ENCODE data around the gene SH3PXD2A. TPM values are rescaled to one million over a fixed set of nuclear protein-coding genes. Genes with fewer than 3 reads are reported as not detected.

Gene SH3PXD2A
- total RNA-seq, 2 experiments from 2014 or later = 12.4 to 14.5 TPM

- no peaks in the 10 kb centered on the region for H3K36me3 Mint-ChIP-seq
- ATAC-seq = peak; percentile 70
- no peak overlapping the region for H3K27ac Mint-ChIP-seq
- peak; percentile 65 for DNase-seq
- H3K27me3 Mint-ChIP-seq = peaks cover 19% of the 10 kb centered on the region
- no peaks in the 10 kb centered on the region for H3K9me3 Mint-ChIP-seq (ENCODE audit: low read depth)
- no peak overlapping the region for H3K4me3 Mint-ChIP-seq
- CTCF ChIA-PET = interaction anchor here (0.7 to 2.7 kb wide), 15 partner anchors 9 to 169 kb away, joined by 3 to 11 read pairs (median 4); partner anchors contain the start of gene ATP5MK
- no peaks in the 10 kb centered on the region for H3K4me1 Mint-ChIP-seq
These were observed 290.4 kb downstream of the SH3PXD2A start for GRCh38 chr10:103564776-103565520.

DNA sequence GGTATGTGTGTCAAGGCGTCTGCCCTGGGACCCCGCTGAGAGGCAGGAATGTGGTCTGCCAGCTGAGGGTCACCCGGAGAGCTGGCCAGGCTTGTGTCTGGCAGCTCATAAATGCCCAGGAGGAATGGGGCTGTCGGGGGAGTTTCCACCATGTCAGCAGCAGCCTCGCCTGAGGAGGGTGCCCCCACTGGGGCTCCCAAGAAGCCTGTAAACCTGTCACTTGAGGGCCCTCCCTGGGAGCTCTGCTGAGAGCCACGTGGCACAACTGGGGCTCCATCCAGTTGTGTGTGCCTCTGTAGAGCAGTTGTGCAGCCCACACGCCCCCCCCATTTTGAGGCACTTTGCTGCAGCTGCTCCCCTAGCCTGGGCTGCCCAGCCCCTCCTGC is 291.3 kb downstream of the SH3PXD2A start:
- DNase-seq (no peak), ATAC-seq (no peak)
- CTCF ChIA-PET = interaction anchor here (0.7 to 2.7 kb wide), 12 partner anchors 8 to 168 kb away, joined by 3 to 11 read pairs (median 5); partner anchors contain the start of gene ATP5MK
- Mint-ChIP-seq H3K27ac (no peak overlapping the region), H3K9me3 (ENCODE audit: low read depth) (no peaks in the 10 kb centered on the region), H3K4me3 (no peak overlapping the region), H3K27me3 (peaks cover 19% of the 10 kb centered on the region), H3K36me3 (no peaks in the 10 kb centered on the region), H3K4me1 (no peaks in the 10 kb centered on the region)

DNA sequence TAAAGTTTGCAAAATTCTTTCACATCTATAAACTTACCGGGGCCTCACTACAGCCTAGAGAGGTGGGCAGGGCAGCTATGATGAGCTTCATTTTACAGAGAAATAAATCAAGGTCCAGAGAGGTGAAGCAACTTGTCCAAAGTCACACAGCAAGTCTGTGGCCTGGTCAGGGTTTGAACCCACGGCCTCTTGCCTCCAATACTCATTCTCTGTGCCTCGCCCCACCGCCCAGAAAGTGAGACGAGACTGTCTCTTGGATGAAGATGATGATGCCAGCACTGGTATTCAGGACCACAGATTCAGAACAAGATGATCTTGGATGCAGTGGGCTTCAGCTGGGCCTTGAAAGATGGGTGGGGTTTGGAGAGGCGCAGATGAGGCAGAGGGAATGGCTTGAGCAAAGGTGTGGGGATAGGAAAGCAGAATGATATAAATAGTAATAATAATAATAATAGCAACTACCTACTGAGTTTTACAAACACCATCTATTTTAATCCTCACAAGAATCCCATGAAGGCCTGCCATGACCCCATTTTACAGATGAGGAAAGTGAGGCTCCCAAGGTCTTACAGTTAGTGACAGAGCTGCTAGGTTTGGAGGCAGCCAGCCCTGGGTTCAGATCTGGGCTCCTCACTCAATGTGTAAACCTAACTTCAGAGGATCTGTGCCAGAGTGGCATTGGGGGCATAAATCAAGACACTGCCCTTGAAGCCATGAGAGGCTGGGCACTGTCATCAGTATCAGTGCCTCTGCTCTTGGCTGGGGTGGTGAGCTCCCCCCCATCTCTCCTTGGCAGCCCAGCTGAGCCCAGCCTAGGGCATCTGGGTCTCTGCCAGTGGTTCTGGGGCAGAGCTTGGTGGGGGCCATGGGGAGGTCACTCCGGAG is 291.9 kb downstream of the SH3PXD2A start:
- DNase-seq (no peak), ATAC-seq (no peak)
- CTCF ChIA-PET = interaction anchor here (0.9 to 2.7 kb wide), 9 partner anchors 8 to 168 kb away, joined by 3 to 11 read pairs (median 5); partner anchors contain the start of gene ATP5MK
- no peaks in the 10 kb centered on the region for H3K9me3 Mint-ChIP-seq (ENCODE audit: low read depth)
- no peaks in the 10 kb centered on the region for H3K36me3 Mint-ChIP-seq
- H3K27me3 Mint-ChIP-seq = peaks cover 21% of the 10 kb centered on the region
- H3K4me1 Mint-ChIP-seq = peaks cover 3% of the 10 kb centered on the region
- H3K27ac Mint-ChIP-seq = no peak overlapping the region
- H3K4me3 Mint-ChIP-seq = no peak overlapping the region

DNA sequence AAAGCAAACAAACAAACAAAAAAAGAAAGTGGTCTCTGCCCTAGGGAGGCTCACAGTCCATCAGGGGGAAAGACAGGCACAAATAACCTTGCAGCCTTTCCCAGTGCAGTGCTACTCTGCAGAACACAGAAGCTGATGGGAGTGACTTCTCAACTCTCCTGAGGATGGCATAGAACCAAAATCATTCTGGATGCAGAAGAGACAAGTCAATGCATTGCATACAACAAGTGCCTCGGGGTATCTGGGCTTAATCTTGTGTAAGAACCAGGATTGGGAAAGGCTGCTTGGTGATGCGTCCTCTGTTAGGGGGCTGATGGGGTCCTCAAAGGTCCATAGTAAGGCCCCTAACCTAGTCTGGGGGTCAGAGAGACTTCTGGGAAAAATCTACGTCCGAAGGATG is 293.0 kb downstream of the SH3PXD2A start:
- CTCF ChIA-PET = no interaction called here
- Mint-ChIP-seq H3K9me3 (ENCODE audit: low read depth) (no peaks in the 10 kb centered on the region), H3K4me3 (no peak overlapping the region), H3K27ac (no peak overlapping the region), H3K27me3 (peaks cover 20% of the 10 kb centered on the region), H3K4me1 (peaks cover 7% of the 10 kb centered on the region), H3K36me3 (no peaks in the 10 kb centered on the region)
- ATAC-seq (no peak), DNase-seq (no peak)

GRCh38 chr10:103560886-103561285 is 294.5 kb downstream of the SH3PXD2A start:
- CTCF ChIA-PET = interaction anchor here (1.0 to 1.2 kb wide), 3 partner anchors 18 to 60 kb away, joined by 3 to 6 read pairs (median 3); no protein-coding TSS in a partner anchor
- peaks cover 7% of the 10 kb centered on the region for H3K4me1 Mint-ChIP-seq
- no peaks in the 10 kb centered on the region for H3K36me3 Mint-ChIP-seq
- ATAC-seq = no peak
- no peak overlapping the region for H3K27ac Mint-ChIP-seq
- DNase-seq = no peak
- H3K9me3 Mint-ChIP-seq (ENCODE audit: low read depth) = no peaks in the 10 kb centered on the region
- H3K4me3 Mint-ChIP-seq = no peak overlapping the region
- peaks cover 24% of the 10 kb centered on the region for H3K27me3 Mint-ChIP-seq

GRCh38 chr10:103559776-103560175 is 295.6 kb downstream of the SH3PXD2A start:
- CTCF ChIA-PET = no interaction called here

DNA sequence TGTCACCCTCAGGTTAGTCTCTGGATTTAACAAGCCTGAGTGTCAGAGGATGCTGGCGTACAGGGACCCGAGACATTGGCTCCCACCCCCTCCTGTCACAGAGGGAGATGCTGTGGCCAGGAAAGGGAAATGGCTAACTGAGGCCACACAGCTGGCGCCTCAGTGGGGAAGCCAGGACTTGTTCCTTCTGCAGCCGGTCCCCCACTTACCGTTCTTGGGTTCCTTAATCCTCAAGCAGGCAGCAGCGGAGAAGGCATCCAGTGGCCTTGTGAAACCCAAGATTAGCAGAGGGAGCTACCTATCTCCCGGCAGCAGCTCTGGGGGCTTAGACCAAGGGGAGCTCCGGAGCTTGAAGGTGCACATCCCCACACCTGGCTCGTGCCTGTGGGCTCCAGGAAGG is 296.5 kb downstream of the SH3PXD2A start:
- Mint-ChIP-seq H3K4me3 (no peak overlapping the region), H3K9me3 (ENCODE audit: low read depth) (no peaks in the 10 kb centered on the region), H3K27me3 (peaks cover 39% of the 10 kb centered on the region), H3K27ac (no peak overlapping the region), H3K4me1 (peaks cover 17% of the 10 kb centered on the region), H3K36me3 (no peaks in the 10 kb centered on the region)
- ATAC-seq (no peak), DNase-seq (no peak)
- CTCF ChIA-PET = no interaction called here

More at GRCh38 chr10:103559776-103560175, 295.6 kb downstream of the SH3PXD2A start:
- Mint-ChIP-seq H3K4me1 (peaks cover 9% of the 10 kb centered on the region), H3K27ac (no peak overlapping the region), H3K9me3 (ENCODE audit: low read depth) (no peaks in the 10 kb centered on the region), H3K36me3 (no peaks in the 10 kb centered on the region), H3K4me3 (no peak overlapping the region), H3K27me3 (peaks cover 30% of the 10 kb centered on the region)
- DNase-seq (no peak), ATAC-seq (no peak)

GRCh38 chr10:103557455-103557854 is 297.9 kb downstream of the SH3PXD2A start:
- H3K27me3 Mint-ChIP-seq = peaks cover 40% of the 10 kb centered on the region
- no peaks in the 10 kb centered on the region for H3K36me3 Mint-ChIP-seq
- DNase-seq = no peak
- H3K4me3 Mint-ChIP-seq = no peak overlapping the region
- H3K4me1 Mint-ChIP-seq = peaks cover 21% of the 10 kb centered on the region
- H3K9me3 Mint-ChIP-seq (ENCODE audit: low read depth) = no peaks in the 10 kb centered on the region
- ATAC-seq = no peak
- CTCF ChIA-PET = no interaction called here
- H3K27ac Mint-ChIP-seq = no peak overlapping the region

DNA sequence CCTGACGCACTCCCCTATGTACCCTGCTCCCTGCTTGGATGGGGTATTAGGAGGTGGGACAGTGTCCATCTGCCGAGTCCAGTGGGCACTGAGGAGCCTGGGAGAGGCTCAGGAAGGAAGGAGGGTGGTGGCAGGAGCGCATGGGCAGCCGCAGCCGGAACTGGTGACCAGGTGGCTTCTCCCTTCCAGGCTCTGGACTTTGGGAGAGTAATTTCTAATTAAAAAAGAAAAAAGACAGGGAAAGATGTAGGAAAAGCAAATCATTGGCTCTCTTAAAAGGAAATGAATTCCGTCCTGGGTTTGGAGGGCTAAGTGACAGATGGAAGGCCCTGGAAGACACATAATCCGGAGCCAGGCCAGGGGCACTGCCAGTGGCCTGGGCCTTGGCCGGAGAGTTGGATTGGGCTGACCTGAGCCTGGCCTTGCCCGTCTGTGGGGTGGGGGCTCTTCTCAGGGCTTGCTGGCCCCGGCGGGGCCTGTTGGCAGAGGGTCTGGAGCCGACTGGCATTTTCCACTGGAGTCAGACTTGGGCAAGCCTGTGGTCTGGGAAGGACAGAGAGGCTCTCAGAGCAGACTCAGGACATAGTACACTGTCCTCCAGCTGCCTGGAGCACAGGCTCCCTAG is 298.9 kb downstream of the SH3PXD2A start:
- ATAC-seq (no peak), DNase-seq (no peak)
- Mint-ChIP-seq H3K4me1 (peaks cover 24% of the 10 kb centered on the region), H3K36me3 (no peaks in the 10 kb centered on the region), H3K27me3 (peaks cover 40% of the 10 kb centered on the region), H3K4me3 (no peak overlapping the region), H3K9me3 (ENCODE audit: low read depth) (no peaks in the 10 kb centered on the region), H3K27ac (no peak overlapping the region)
- CTCF ChIA-PET = no interaction called here

DNA sequence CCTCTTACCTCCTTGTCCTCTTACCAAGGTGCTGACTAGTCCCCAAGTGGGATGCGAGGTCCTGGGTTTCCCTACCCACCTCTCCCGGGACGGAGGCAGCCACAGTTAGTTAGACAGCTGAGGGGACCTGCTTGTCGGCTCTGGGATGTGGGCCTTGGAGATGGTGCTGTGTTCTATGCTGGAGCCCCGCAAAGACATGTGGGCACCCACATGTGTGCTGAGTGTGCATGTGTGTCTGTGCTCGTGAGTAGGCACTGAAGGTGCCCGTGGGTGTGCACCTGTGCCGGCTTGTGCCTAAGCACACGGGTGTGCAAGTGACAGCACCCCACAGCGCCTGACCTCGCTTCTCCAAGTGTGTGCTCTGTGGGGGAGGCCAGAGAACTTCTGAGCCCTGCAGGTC is 299.7 kb downstream of the SH3PXD2A start:
- Mint-ChIP-seq H3K4me1 (peaks cover 24% of the 10 kb centered on the region), H3K27ac (no peak overlapping the region), H3K27me3 (peaks cover 40% of the 10 kb centered on the region), H3K36me3 (no peaks in the 10 kb centered on the region), H3K4me3 (peak overlapping the region; percentile 8), H3K9me3 (ENCODE audit: low read depth) (no peaks in the 10 kb centered on the region)
- no peak for ATAC-seq
- DNase-seq = no peak
- CTCF ChIA-PET = interaction anchor here (1.0 kb wide), 1 partner anchor 9 kb away, joined by 3 read pairs; no protein-coding TSS in a partner anchor

GRCh38 chr10:103555325-103555649 is 300.1 kb downstream of the SH3PXD2A start:
- H3K36me3 Mint-ChIP-seq = no peaks in the 10 kb centered on the region

GRCh38 chr10:103554488-103555324 is 300.7 kb downstream of the SH3PXD2A start:
- Mint-ChIP-seq H3K36me3 (no peaks in the 10 kb centered on the region), H3K27ac (no peak overlapping the region), H3K9me3 (ENCODE audit: low read depth) (no peaks in the 10 kb centered on the region), H3K4me1 (peaks cover 24% of the 10 kb centered on the region), H3K27me3 (peaks cover 34% of the 10 kb centered on the region), H3K4me3 (peak overlapping the region; percentile 39)
- DNase-seq = no peak
- peak; percentile 57 for ATAC-seq
- CTCF ChIA-PET = interaction anchor here (2.2 kb wide), 1 partner anchor 10 kb away, joined by 11 read pairs; no protein-coding TSS in a partner anchor

More at GRCh38 chr10:103555325-103555649, 300.1 kb downstream of the SH3PXD2A start:
- Mint-ChIP-seq H3K27ac (no peak overlapping the region), H3K4me3 (peak overlapping the region; percentile 8), H3K9me3 (ENCODE audit: low read depth) (no peaks in the 10 kb centered on the region), H3K4me1 (peaks cover 24% of the 10 kb centered on the region), H3K27me3 (peaks cover 40% of the 10 kb centered on the region)
- ATAC-seq = peak; percentile 11
- DNase-seq = no peak
- CTCF ChIA-PET = interaction anchor here (1.0 kb wide), 1 partner anchor 9 kb away, joined by 3 read pairs; no protein-coding TSS in a partner anchor

Data from activated CD8-positive, alpha-beta memory T cell treated with anti-CD3 and anti-CD28 coated beads, Interleukin-2, amount 10 ng/mL, durations not matched to agents 7 days and 5 days (primary cell).